Type B pancreatic cell (in vitro differentiated cells): ENCODE results near the gene FRMD5. TPM values are rescaled to one million over a fixed set of nuclear protein-coding genes. Genes with fewer than 3 reads are reported as not detected.

Experiments used
- DNase-seq: peaks from one replicate; pipeline ENCODE4 v3.0.0; 2021; ENCODE audit warnings: mixed read lengths; ENCODE audit not compliant: unreplicated experiment; ENCODE audit errors: extremely low spot score
- H3K27ac Mint-ChIP-seq: 2 replicates; pipeline ENCODE4 v1.8.0; 2021; ENCODE audit warnings: mild to moderate bottlenecking, mixed read lengths
- H3K27me3 Mint-ChIP-seq: 2 replicates; pipeline ENCODE4 v1.8.0; 2021; ENCODE audit warnings: mixed read lengths
- H3K36me3 Mint-ChIP-seq: 2 replicates; pipeline ENCODE4 v1.8.0; 2021; ENCODE audit warnings: mixed read lengths
- H3K4me1 Mint-ChIP-seq: one replicate; pipeline ENCODE4 v1.8.0; 2021; ENCODE audit warnings: mixed read lengths; ENCODE audit not compliant: unreplicated experiment
- H3K4me3 Mint-ChIP-seq: 2 replicates; pipeline ENCODE4 v1.8.0; 2021; ENCODE audit warnings: mild to moderate bottlenecking, mixed read lengths
- H3K9me3 Mint-ChIP-seq: 2 replicates; pipeline ENCODE4 v1.8.0; 2021; ENCODE audit warnings: mixed read lengths
- total RNA-seq: library from RNA; stranded (reverse); gene quantifications from 2 replicates; pipeline ENCODE4 v1.2.1, GENCODE V29; 2021; ENCODE audit warnings: low replicate concordance
- TF ChIP-seq, protein P1 (sequence below): fragments of 200-600 bp; sonication (generic); conservative IDR thresholded peaks from 2 replicates; pipeline ENCODE4 v1.5.0; 2021; ENCODE audit warnings: antibody characterized with exemption, mild to moderate bottlenecking

Gene FRMD5
- total RNA-seq, 1 donor from 2014 or later: 3.8 TPM

DNA sequence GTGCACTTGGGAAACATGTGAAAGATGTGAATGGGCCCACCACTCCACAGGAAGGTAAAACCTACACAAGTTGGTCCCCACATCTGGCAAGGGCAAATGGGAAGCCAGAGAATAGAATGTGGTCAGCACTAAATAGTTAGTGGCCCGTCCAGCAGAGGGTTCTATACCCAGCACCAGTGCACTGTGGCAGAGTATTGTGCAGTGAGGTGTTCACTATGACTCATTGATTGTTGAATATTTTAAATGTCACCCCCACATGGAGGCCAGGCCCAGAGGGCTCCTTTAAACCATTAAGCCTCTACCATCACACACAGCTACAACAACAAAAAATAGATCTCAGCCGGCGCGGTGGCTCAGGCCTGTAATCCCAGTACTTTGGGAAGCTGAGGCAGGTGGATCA, 11.7 kb downstream of the FRMD5 start:
- no peaks in the 10 kb centered on the region for H3K9me3 Mint-ChIP-seq
- DNase-seq: no peak
- no peak overlapping the region for H3K4me3 Mint-ChIP-seq
- no peaks in the 10 kb centered on the region for H3K4me1 Mint-ChIP-seq
- no peak overlapping the region for H3K27ac Mint-ChIP-seq
- no peaks in the 10 kb centered on the region for H3K27me3 Mint-ChIP-seq
- peaks cover 4% of the 10 kb centered on the region for H3K36me3 Mint-ChIP-seq
- TF ChIP-seq, protein P1, sequence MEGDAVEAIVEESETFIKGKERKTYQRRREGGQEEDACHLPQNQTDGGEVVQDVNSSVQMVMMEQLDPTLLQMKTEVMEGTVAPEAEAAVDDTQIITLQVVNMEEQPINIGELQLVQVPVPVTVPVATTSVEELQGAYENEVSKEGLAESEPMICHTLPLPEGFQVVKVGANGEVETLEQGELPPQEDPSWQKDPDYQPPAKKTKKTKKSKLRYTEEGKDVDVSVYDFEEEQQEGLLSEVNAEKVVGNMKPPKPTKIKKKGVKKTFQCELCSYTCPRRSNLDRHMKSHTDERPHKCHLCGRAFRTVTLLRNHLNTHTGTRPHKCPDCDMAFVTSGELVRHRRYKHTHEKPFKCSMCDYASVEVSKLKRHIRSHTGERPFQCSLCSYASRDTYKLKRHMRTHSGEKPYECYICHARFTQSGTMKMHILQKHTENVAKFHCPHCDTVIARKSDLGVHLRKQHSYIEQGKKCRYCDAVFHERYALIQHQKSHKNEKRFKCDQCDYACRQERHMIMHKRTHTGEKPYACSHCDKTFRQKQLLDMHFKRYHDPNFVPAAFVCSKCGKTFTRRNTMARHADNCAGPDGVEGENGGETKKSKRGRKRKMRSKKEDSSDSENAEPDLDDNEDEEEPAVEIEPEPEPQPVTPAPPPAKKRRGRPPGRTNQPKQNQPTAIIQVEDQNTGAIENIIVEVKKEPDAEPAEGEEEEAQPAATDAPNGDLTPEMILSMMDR: no peak

DNA sequence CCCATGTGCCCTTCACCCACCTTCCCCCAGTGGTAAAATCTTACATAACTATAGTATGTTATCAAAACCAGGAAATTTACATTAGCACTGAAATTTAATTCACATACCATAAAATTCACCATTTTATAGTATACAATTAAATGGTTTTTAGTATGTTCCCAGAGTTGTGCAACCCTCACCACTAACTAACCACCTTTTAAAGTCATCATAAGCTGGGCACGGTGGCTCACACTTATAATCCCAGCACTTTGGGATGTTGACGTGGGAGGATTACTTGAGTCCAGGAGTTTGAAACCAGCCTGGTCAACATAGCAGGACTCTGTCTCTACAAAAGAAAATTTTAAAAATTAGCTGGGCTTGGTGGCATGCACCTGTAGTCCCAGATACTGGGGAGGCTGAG, 13.7 kb downstream of the FRMD5 start:
- no peak for DNase-seq
- H3K4me3 Mint-ChIP-seq: no peak overlapping the region
- TF ChIP-seq, protein P1: no peak
- H3K4me1 Mint-ChIP-seq: no peaks in the 10 kb centered on the region
- no peaks in the 10 kb centered on the region for H3K27me3 Mint-ChIP-seq
- H3K36me3 Mint-ChIP-seq: peaks cover 4% of the 10 kb centered on the region
- H3K9me3 Mint-ChIP-seq: no peaks in the 10 kb centered on the region
- H3K27ac Mint-ChIP-seq: no peak overlapping the region

DNA sequence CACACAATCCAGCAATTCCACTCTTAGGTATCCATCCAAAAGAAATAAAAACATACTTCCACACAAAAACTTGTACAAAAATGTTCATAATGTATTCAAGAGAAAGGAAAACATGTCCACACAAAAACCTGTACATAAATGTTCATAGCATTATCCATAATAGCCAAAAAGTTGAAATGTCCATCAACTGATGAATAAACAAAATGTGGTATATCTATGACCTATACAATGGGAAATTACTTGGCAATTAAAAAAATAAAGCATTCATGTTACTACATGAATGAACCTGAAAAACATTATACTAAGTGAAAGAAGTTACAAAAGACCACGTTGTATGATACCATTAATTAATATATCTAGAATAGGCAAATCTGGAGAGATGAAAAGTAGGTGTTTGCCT, 17.9 kb downstream of the FRMD5 start:
- Mint-ChIP-seq H3K9me3 (no peaks in the 10 kb centered on the region), H3K36me3 (no peaks in the 10 kb centered on the region), H3K27me3 (no peaks in the 10 kb centered on the region), H3K4me3 (no peak overlapping the region), H3K4me1 (peaks cover 5% of the 10 kb centered on the region), H3K27ac (no peak overlapping the region)
- DNase-seq: no peak
- TF ChIP-seq, protein P1: no peak

DNA sequence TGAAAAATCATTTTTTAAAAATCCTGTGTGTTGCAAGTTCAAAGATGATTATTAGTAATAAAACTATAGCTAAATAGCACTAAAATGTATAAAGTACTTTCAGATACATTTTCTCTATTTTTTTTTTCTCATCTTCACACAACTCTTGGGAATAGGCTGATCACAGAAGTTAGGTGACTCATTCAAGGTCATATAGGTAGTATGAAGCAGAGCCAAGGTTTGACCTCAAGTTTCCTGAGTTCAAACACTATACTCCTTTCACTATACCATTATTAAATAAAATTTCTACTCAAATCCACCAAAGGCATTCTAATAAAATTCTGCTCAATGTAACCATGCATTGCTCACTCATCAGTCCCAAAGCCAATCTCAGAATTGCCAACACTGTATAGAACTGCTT, 21.3 kb downstream of the FRMD5 start:
- Mint-ChIP-seq H3K27ac (no peak overlapping the region), H3K36me3 (no peaks in the 10 kb centered on the region), H3K4me3 (no peak overlapping the region), H3K27me3 (no peaks in the 10 kb centered on the region), H3K4me1 (peaks cover 5% of the 10 kb centered on the region), H3K9me3 (no peaks in the 10 kb centered on the region)
- TF ChIP-seq, protein P1: no peak
- no peak for DNase-seq

DNA sequence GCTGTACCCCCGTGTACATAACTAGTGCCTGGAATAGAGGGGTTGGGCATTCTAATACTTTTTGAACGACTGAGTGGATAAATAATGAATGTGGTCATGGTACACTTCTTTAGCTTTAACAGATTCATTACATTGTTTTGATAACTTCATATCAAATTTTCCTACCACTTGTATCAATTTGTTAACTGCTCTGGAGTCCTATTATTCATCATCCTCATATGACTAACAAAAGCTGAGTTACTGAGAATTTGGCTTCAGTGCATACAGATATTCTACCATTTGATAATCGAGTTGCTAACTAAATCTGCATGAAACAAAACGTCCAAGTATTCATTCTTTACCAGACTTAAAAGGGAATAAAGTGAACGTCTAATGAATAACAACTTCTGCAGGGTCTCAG, 31.7 kb downstream of the FRMD5 start:
- H3K27ac Mint-ChIP-seq: peak overlapping the region; percentile 7
- no peaks in the 10 kb centered on the region for H3K4me1 Mint-ChIP-seq
- no peak for DNase-seq
- no peak overlapping the region for H3K4me3 Mint-ChIP-seq
- no peaks in the 10 kb centered on the region for H3K9me3 Mint-ChIP-seq
- H3K36me3 Mint-ChIP-seq: no peaks in the 10 kb centered on the region
- TF ChIP-seq, protein P1: no peak
- H3K27me3 Mint-ChIP-seq: no peaks in the 10 kb centered on the region

DNA sequence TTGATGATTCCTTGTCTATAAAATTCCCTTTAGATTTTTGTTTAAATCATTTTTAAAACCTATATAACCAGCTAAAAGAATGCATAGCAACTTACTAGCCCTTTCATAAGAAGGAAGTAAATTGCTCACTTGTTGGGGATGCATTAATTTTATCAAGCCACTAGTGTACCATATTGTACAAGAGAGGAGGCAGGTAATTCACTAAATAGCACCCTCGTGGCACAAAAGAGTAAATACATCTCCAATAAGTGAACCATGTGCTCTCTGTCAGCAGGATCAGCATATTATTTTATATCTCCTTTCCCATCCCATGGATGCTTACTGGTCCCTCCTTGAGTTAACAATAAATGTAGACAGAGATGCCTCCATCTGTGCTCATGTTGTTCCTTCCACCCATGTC, 34.3 kb downstream of the FRMD5 start:
- Mint-ChIP-seq H3K36me3 (no peaks in the 10 kb centered on the region), H3K4me1 (peaks cover 5% of the 10 kb centered on the region), H3K4me3 (no peak overlapping the region), H3K9me3 (no peaks in the 10 kb centered on the region), H3K27ac (no peak overlapping the region), H3K27me3 (no peaks in the 10 kb centered on the region)
- DNase-seq: no peak
- TF ChIP-seq, protein P1: no peak
